ENCODE measurements around the gene RRP8. TPM values are rescaled to one million over a fixed set of nuclear protein-coding genes. Genes with fewer than 3 reads are reported as not detected.

The RRP8 gene
- polyA plus RNA-seq, 4 donors = 18.0 to 26.5 (median 24.0) TPM

GRCh38 chr11:6572215-6572614, 31.2 kb downstream of the RRP8 start:
- no peak for DNase-seq (ENCODE audit: low read depth in 4 of 4, low spot score in 2 of 4)

GRCh38 chr11:6571434-6572008, 31.9 kb downstream of the RRP8 start:
- no peak for DNase-seq (ENCODE audit: low read depth in 4 of 4, low spot score in 2 of 4)

- no peak for DNase-seq (ENCODE audit: low read depth in 4 of 4, low spot score in 2 of 4)
Observed at GRCh38 chr11:6570691-6571427, 32.6 kb downstream of the RRP8 start.

- DNase-seq (ENCODE audit: low read depth in 4 of 4, low spot score in 2 of 4) = no peak
Observed at GRCh38 chr11:6569706-6570105, 33.7 kb downstream of the RRP8 start.

- DNase-seq (ENCODE audit: low read depth in 4 of 4, low spot score in 2 of 4) = peak in 2 of 4 donors; percentile 34
Observed at GRCh38 chr11:6568191-6568918, 35.1 kb downstream of the RRP8 start.

GRCh38 chr11:6567371-6567745, 36.1 kb downstream of the RRP8 start:
- DNase-seq (ENCODE audit: low read depth in 4 of 4, low spot score in 2 of 4) = no peak

- no peak for DNase-seq (ENCODE audit: low read depth in 4 of 4, low spot score in 2 of 4)
Observed at GRCh38 chr11:6566704-6567370, 36.6 kb downstream of the RRP8 start.

GRCh38 chr11:6565988-6566703, 37.3 kb downstream of the RRP8 start:
- no peak for DNase-seq (ENCODE audit: low read depth in 4 of 4, low spot score in 2 of 4)

GRCh38 chr11:6565325-6565724, 38.1 kb downstream of the RRP8 start:
- DNase-seq (ENCODE audit: low read depth in 4 of 4, low spot score in 2 of 4) = no peak

GRCh38 chr11:6563667-6564066, 39.7 kb downstream of the RRP8 start:
- DNase-seq (ENCODE audit: low read depth in 4 of 4, low spot score in 2 of 4) = no peak

GRCh38 chr11:6563121-6563619, 40.2 kb downstream of the RRP8 start:
- DNase-seq (ENCODE audit: low read depth in 4 of 4, low spot score in 2 of 4) = no peak

- no peak for DNase-seq (ENCODE audit: low read depth in 4 of 4, low spot score in 2 of 4)
Observed at GRCh38 chr11:6561288-6561687, 42.1 kb downstream of the RRP8 start.

GRCh38 chr11:6559369-6559768, 44.0 kb downstream of the RRP8 start:
- no peak for DNase-seq (ENCODE audit: low read depth in 4 of 4, low spot score in 2 of 4)

GRCh38 chr11:6557761-6558674, 45.4 kb downstream of the RRP8 start:
- no peak for DNase-seq (ENCODE audit: low read depth in 4 of 4, low spot score in 2 of 4)

GRCh38 chr11:6557063-6557462, 46.4 kb downstream of the RRP8 start:
- no peak for DNase-seq (ENCODE audit: low read depth in 4 of 4, low spot score in 2 of 4)

- peak in 2 of 4 donors; percentile 18 to 23 for DNase-seq (ENCODE audit: low read depth in 4 of 4, low spot score in 2 of 4)
Observed at GRCh38 chr11:6556139-6556949, 47.1 kb downstream of the RRP8 start.

- DNase-seq (ENCODE audit: low read depth in 4 of 4, low spot score in 2 of 4) = no peak
Observed at GRCh38 chr11:6554828-6555706, 48.3 kb downstream of the RRP8 start.

- DNase-seq (ENCODE audit: low read depth in 4 of 4, low spot score in 2 of 4) = no peak
Observed at GRCh38 chr11:6553634-6554033, 49.8 kb downstream of the RRP8 start.

All from left renal cortex interstitium (tissue), 4 donors.